Glutamatergic neuron (in vitro differentiated cells): Measurements from ENCODE around the gene HNRNPL. TPM values are rescaled to one million over a fixed set of nuclear protein-coding genes. Genes with fewer than 3 reads are reported as not detected.
"Not testable (repeated sequence)": the region's sequence is repeated elsewhere in the genome, so short reads cannot be mapped to it uniquely, and the experiment has no call there.

Experiments used
- DNase-seq: peaks from one replicate; pipeline ENCODE4 v3.0.0; 2022
- H3K27ac Mint-ChIP-seq: one replicate; pipeline ENCODE4 v1.8.0; 2020; ENCODE audit warnings: mild to moderate bottlenecking, mixed read lengths, inconsistent platforms; ENCODE audit not compliant: unreplicated experiment
- H3K27me3 Mint-ChIP-seq: one replicate; pipeline ENCODE4 v1.8.0; 2020; ENCODE audit warnings: mild to moderate bottlenecking, moderate library complexity, mixed read lengths, inconsistent platforms; ENCODE audit not compliant: unreplicated experiment
- H3K36me3 Mint-ChIP-seq: one replicate; pipeline ENCODE4 v1.8.0; 2020; ENCODE audit warnings: mild to moderate bottlenecking, mixed read lengths, inconsistent platforms; ENCODE audit not compliant: unreplicated experiment
- H3K4me1 Mint-ChIP-seq: one replicate; pipeline ENCODE4 v1.8.0; 2020; ENCODE audit warnings: mild to moderate bottlenecking, low read depth, mixed read lengths, inconsistent platforms; ENCODE audit not compliant: unreplicated experiment
- H3K4me3 Mint-ChIP-seq: one replicate; pipeline ENCODE4 v1.8.0; 2020; ENCODE audit warnings: mild to moderate bottlenecking, mixed read lengths, inconsistent platforms; ENCODE audit not compliant: unreplicated experiment
- H3K9me3 Mint-ChIP-seq: one replicate; pipeline ENCODE4 v1.8.0; 2020; ENCODE audit warnings: mild to moderate bottlenecking, moderate library complexity, mixed read lengths, inconsistent platforms; ENCODE audit not compliant: unreplicated experiment
- total RNA-seq: library from RNA; stranded (reverse); fragmentation: NEBNext Ultra II Directional; extraction: Animal tissue kit (Norgen Biotek cat#: 25700); gene quantifications from one replicate; pipeline ENCODE4 v1.2.1, GENCODE V29; 2021; ENCODE audit not compliant: unreplicated experiment
- TF ChIP-seq, protein P1 (sequence below): fragments of 200-600 bp; sonication (generic); IDR thresholded peaks from one replicate; pipeline ENCODE4 v1.5.0; 2021; ENCODE audit not compliant: partially characterized antibody, unreplicated experiment

HNRNPL gene
- total RNA-seq, 1 donor from 2014 or later = 371 TPM

DNA sequence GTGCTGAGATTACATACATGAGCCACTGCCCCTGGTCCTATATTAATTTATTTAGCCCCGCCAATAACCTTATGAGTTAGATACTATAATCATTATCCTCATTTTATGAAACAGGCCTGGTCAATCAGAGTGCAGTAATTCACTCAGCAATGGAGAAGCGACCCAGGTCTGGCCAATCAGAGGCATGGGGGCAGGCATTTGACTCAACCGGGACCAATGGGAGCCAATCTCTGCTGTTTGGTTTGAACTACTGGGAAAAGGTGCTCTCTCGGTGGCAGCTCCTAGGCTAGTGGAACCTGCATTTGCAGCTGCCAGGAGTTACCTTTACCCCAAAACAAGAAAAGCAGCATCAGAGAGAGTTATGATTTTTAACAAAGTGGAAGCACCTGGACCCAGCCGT lies 43.1 kb upstream of the HNRNPL start:
- DNase-seq = no peak
- Mint-ChIP-seq H3K4me1 (peaks cover 7% of the 10 kb centered on the region), H3K27ac (no peak overlapping the region), H3K27me3 (peaks cover 2% of the 10 kb centered on the region), H3K36me3 (no peaks in the 10 kb centered on the region), H3K9me3 (peaks cover 2% of the 10 kb centered on the region), H3K4me3 (no peak overlapping the region)
- TF ChIP-seq, protein P1, sequence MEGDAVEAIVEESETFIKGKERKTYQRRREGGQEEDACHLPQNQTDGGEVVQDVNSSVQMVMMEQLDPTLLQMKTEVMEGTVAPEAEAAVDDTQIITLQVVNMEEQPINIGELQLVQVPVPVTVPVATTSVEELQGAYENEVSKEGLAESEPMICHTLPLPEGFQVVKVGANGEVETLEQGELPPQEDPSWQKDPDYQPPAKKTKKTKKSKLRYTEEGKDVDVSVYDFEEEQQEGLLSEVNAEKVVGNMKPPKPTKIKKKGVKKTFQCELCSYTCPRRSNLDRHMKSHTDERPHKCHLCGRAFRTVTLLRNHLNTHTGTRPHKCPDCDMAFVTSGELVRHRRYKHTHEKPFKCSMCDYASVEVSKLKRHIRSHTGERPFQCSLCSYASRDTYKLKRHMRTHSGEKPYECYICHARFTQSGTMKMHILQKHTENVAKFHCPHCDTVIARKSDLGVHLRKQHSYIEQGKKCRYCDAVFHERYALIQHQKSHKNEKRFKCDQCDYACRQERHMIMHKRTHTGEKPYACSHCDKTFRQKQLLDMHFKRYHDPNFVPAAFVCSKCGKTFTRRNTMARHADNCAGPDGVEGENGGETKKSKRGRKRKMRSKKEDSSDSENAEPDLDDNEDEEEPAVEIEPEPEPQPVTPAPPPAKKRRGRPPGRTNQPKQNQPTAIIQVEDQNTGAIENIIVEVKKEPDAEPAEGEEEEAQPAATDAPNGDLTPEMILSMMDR = no peak

DNA sequence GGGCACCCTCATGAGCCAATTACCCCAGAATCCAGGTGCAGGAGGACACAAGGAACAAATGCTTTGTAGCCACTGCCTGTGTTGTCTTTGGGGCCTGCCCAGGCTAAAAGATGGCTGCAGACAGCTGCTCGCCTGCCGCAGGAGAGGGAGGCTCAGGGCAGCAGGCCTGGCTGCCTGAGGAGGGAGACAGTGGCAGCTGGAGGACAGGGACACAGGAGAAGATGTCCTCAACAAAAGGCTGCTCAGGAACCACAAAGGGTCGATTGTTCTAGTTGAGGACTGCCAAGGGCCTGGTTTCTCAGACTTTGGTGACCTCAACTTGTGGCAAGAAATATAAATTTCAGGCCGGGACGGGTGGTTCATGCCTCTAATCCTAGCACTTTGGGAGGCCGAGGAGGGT lies 42.0 kb upstream of the HNRNPL start:
- Mint-ChIP-seq H3K27ac (peak overlapping the region; percentile 55), H3K9me3 (peaks cover 2% of the 10 kb centered on the region), H3K4me3 (no peak overlapping the region), H3K36me3 (no peaks in the 10 kb centered on the region), H3K27me3 (no peaks in the 10 kb centered on the region), H3K4me1 (no peaks in the 10 kb centered on the region)
- TF ChIP-seq, protein P1 = no peak
- no peak for DNase-seq

DNA sequence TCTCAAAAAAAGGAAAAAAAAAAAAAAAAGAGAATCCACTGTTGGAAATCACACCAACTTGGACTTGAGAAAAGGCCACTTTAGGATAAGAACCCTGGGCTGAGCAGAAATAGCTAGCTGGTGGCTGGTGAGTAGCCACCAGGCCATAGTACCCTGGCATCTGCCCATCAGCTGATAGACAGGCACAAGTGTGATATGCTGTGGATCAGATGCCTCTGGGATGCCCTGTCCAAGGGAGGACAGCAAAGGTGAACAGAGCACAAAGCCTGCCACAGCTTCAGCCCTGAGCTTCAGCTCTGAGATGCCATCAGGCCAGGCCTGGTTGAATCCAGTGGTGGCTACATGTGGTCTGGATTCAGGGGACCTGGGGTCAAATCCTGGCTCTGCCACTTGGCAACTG lies 40.9 kb upstream of the HNRNPL start:
- no peak overlapping the region for H3K4me3 Mint-ChIP-seq
- no peaks in the 10 kb centered on the region for H3K4me1 Mint-ChIP-seq
- no peaks in the 10 kb centered on the region for H3K9me3 Mint-ChIP-seq
- H3K36me3 Mint-ChIP-seq = no peaks in the 10 kb centered on the region
- TF ChIP-seq, protein P1 = no peak
- H3K27ac Mint-ChIP-seq = no peak overlapping the region
- no peak for DNase-seq
- no peaks in the 10 kb centered on the region for H3K27me3 Mint-ChIP-seq

DNA sequence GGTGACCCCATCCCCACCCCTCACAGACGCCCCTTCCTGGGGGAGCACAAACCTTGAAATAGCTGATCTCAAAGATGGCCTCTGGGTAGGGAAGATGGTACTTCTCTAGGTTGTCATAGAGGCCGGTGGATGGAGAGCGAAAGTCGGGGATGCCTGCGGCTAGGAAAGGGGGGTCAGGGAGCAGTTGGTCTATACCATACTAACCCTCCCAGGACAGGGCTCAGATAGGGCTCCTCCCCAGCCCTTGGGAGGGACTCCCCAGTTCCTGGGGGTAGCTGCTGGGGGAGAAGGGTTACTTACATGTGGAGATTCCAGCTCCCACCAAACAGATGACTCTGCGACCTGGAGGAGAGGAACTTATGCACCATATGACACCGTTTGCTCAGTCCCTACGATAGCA lies 40.0 kb upstream of the HNRNPL start:
- DNase-seq = no peak
- Mint-ChIP-seq H3K27me3 (no peaks in the 10 kb centered on the region), H3K4me1 (no peaks in the 10 kb centered on the region), H3K9me3 (no peaks in the 10 kb centered on the region), H3K27ac (no peak overlapping the region), H3K36me3 (no peaks in the 10 kb centered on the region), H3K4me3 (no peak overlapping the region)
- TF ChIP-seq, protein P1 = no peak

DNA sequence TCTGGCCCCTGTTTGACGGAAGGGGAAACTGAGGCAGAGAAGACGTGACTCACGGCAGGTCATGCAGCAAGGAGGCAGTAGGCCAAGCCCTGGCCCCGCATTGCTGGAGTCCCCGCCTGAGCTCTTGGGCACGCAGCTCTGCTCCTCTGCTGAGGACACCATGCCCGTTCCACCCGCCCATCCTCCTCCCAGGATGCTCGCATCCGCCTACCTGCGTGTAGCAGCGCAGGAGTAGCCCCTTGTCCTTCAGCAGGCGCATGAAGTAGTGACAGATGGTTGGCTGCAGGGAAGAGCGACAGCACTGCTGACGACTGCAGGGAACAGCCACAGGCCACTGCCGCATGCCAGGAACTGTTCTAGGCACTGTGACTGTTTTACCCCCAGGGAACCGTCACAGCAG lies 39.1 kb upstream of the HNRNPL start:
- no peak for DNase-seq
- Mint-ChIP-seq H3K9me3 (no peaks in the 10 kb centered on the region), H3K27ac (peak overlapping the region; percentile 28), H3K4me3 (no peak overlapping the region), H3K4me1 (no peaks in the 10 kb centered on the region), H3K36me3 (no peaks in the 10 kb centered on the region), H3K27me3 (no peaks in the 10 kb centered on the region)
- TF ChIP-seq, protein P1 = no peak

DNA sequence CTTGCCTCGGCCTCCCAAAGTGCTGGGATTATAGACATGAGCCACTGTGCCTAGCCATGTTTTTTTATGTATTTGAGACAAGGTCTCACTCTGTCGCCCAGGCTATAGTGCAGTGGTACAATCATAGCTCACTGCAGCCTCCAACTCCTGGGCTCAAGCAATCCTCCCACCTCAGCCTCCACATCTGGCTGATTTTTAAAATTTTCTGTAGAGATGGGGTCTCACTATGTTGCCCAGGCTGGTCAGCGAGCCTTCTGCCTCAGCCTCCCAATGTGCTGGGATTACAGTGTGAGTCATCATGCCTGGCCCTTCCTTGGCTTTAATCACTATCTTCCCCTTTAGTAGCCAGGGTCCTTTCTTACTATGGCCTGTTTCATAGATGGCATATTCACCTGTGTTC lies 34.9 kb upstream of the HNRNPL start:
- not testable (repeated sequence) for H3K4me1 Mint-ChIP-seq, H3K4me3 Mint-ChIP-seq, H3K36me3 Mint-ChIP-seq, H3K9me3 Mint-ChIP-seq, H3K27me3 Mint-ChIP-seq, H3K27ac Mint-ChIP-seq, DNase-seq
